ENCODE data around the gene CCDC196.
"Not testable (repeated sequence)": the region's sequence is repeated elsewhere in the genome, so short reads cannot be mapped to it uniquely, and the experiment has no call there.

The CCDC196 gene

DNA sequence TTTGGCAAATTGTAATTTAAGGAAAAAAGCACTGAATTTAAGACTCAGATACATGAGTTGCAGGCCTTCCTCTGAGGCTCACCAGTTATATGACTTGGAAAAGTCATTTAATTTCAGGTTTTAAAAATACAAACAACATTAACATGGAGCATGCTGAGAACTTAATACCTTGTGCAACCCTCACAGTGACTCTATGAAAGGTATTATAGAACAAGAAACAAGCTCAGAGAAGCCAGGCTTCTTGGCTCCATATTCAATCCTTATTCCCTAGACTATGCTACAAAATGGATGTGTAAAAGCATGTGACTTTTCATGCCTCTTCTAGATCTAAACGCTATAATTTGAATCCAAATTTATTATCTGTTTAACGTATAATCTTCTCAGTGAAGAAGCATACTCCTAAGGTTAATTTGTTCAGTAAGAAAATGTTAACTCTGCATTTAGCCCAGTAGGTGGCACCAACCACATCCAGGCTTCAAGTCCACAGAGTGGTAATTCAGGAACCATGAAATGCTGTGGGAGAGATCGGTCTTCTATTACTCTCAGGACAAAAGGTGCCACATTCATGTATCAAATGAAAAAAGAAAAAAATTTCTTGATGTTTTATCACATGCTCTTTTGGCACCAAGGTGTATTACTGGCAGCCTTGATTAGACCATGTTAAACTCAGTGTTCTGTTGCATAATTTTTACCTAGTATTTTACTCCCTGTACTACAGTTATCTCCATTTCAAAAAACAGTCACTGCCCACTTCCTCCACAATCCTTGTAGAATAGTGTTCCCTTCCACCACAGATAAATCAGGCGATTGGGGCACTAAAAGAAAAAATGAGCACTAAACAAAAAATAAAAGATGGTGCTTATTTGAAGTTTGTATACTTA is 9.3 kb downstream of the CCDC196 start:
- no peak for DNase-seq (ENCODE audit: low read depth)

DNA sequence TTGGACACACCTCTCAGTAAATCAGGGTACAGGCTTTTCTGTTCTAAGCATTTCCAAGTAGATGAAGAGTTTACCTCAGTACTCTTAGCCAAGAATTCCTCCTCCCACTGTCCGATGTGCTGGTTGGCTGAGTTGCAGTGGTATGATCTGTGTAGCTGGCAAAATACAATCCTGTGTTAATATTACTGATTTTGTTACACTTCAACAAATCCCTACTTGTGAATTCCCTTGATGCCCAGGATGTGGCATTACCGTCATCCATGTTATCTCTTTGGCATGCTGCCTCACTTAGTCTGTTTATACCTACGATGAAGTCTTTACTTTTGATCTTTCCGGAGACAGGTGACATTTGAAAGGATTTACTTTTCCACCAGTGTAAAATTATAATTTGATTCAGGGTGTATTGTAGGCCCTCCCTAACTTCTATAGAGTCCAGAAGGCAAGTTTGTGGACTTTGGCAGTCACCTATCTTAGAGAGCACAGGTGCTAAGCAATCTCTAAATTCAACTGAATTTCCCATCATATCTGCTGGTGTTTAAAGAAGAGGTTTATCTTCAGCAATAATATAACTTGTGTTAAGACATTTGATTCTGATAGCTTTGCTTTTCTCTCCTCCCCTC is 10.1 kb downstream of the CCDC196 start:
- DNase-seq (ENCODE audit: low read depth): no peak

DNA sequence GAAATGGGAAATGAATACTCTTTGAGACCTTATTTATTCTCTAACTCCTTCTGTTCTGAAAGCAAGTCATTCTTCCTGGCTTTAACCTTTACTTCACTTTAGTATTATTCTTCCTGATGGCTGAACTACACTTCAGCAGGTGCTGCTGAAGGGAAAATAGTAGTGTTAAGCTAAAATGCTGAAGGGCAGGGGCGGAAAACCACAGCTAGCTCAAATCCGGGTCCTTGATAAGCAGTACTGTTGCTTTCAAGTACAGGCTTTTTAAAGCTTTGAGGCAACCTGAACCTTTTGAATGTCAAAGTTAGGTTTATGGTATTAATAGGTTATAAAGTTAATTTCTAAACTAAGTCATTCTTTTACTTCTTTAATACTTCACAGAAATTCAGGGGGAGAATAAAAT is 10.7 kb downstream of the CCDC196 start:
- DNase-seq (ENCODE audit: low read depth): no peak

DNA sequence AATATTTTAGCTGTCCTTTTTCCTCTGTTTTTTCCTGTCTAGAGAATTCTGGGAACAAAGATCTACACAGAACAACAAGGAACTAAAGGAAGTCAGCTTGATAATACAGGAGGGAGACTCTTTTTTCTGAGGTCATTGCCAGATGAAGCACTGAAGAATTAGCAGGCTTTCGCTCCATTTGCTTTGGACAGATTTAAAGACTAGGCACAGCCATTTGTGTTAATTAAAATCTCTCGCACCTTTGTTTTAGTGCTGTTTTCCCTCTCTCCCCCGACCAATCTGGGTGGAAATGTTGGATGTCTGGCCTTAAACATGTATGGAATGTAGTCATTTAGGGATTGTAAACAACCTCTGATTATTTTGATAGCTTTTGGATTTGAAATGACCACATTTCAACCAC is 12.1 kb downstream of the CCDC196 start:
- DNase-seq (ENCODE audit: low read depth): no peak

DNA sequence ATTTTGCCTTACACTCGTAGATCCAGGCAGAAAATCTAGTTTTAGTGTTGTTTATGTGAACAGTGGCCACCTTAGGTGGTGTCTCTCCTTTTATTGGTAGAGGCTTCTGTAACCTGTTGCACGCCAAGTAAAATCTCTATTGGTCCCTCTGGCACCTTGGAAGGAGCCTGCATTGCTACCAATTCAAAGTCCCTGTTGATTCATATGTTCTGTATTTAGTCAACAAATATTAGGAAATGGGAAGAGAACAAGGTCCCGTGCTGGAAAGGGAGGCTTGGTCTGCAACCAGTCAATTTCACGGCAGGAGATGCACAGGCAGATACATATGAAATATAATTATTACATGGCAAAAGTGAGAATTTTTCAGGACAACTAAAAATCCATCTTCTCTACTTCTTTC is 15.4 kb downstream of the CCDC196 start:
- DNase-seq (ENCODE audit: low read depth): no peak

DNA sequence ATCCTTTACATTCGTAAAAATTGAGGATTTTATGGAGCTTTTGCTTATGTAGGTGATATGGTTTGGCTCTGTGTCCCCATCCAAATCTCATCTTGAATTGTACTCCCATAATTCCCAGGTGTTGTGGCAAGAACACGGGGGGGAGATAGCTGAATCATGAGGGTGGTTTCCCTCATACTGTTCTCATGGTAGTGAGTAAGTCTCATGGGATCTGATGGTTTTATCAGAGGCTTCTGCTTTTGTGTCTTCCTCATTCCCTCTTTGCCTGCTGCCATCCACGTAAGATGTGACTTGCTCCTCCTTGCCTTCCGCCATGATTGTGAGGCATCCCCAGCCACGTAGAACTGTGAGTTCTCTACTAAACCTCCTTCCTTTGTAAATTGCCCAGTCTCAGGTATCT is 16.7 kb downstream of the CCDC196 start:
- DNase-seq (ENCODE audit: low read depth): not testable (repeated sequence)

DNA sequence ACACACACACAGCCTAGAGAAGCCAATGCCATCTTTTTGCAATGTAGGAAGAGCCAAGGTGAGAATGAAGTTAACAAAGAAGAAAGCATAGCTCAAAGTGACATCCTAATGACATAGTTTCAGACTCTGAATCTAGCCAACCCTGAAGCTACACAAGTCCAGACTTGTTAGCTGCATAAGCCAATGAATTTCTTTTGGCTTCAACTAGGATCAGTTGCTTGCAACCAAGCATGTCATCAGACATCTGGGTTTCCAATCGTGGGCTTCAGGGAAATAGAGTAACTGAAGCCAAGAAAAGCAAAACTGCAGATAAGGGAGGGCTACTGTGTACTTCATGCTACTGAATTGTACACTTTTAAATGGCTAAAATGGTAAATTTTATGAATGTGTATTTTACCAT is 17.4 kb downstream of the CCDC196 start:
- DNase-seq (ENCODE audit: low read depth): no peak

DNA sequence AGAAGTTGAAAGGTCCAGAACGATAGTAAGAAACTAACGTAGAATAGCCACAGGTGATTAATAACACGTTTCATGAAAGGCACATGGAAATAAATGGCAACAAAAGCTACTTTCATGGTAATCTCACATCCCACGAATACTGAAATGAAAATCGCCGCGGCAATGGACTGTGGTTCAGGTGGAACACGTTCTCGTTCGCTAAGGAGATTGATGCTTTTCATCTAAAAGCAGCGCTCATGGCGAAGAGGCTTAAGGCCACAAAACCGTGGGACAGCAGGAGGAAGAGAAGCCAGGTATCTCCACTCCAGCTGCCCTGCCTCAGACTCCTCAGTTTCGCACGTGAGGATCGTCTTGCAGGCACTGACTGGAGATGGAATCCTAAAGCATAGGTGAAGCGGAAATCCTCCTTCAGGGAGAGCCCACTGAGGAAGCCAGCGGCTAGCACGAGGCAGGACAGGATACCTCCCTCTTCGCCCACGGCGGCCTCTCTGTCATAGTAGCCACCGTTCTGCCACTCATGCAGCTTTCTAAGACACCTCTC is 21.1 kb downstream of the CCDC196 start:
- DNase-seq (ENCODE audit: low read depth): no peak

DNA sequence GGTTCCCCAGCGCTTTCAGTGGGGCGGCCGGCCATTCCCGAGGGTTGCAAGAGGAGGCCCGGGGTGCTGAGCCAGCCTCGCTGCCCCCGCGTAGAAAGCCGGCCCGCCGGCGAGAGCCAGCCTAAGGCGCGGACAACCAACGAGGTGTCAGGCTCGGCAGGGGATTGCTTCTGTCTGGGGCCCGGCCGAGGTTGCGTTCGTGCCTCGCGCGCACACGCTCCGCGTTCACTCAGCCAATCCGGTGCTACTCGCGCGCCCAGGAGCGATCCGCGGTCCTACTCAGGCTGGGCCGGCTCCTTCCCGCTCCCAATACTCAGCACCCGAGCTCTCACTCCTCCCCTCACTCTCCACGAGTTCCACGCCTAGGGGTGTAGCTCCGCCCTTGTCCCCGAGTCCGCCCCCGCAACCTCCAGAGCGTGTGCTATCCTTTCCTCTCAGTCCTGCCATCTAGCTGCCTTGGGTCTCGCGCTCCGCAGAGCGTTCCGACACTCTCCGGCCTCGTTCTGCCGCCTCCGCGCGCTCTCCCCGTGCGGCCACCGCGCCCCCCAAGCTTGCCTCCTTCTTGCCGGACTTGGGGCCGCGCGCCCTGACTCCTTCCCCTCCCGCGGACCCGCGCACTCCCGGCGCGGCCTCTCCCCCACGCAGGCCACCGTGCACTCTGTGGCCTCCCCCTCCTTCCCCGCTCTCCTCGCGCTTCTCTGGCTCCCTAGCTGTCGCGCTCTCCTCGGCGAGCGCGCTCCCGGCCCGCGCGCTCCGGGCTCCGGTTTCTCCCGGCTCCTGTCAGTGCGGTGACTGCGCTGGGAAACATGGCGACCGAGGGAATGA is 21.8 kb downstream of the CCDC196 start, which contains the start of gene GPHN:
Gene GPHN, plus strand, starts transcription at position 426 of the 825 bp plus-strand sequence.
- DNase-seq (ENCODE audit: low read depth): peak; percentile 60

DNA sequence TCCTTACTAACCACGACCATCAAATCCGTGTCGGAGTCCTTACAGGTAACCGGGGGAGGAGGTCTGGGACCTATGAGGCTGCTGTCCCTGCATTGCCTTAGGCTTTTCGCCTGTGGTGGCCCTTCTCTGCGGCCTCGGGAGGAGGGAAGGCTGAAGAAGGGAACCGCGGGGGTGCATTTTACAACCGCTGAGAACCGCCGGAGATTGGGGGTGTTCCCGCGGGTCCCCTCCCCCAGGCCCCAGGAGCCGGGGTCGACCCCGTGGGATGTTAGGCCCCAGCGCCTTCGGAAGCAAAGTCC is 22.3 kb downstream of the CCDC196 start:
- DNase-seq (ENCODE audit: low read depth): no peak

DNA sequence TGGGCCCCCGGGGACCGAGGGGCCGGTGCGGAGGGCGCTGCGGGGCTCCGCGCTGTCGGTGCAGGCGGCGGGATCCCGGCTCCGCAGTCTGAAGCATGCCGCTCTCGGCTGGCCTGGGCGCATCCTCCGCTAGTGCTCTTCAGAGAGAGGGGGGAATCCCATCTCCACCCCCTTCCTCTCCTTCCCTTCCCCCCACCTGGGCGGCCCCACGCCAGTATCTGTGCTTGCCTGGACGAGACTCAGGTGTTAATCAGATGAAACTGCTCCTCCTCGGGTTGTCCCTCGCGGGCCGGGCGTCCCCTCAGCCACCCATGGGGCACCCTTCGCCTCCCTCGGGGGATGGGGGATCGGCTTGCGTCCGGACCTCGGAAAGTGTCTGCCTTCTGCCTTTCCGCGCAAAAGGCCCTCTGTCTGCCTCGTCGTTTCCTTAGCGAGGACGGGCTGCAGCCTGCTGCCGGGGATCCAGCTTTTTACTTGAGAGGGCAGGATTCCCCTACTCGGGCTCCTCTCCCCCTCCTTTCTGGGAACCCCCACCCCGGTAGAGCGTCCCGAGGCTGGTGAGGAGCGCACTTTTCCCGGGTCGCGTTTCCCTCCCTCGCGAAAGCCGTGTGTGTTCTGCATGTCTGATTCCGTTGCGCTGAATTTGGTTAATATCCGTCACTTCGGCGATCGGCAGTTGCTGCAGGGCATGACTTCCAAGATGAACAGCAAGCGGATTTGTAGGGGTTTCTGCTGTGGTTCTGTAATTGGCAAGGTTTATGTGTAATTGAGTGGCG is 22.9 kb downstream of the CCDC196 start:
- DNase-seq (ENCODE audit: low read depth): no peak

DNA sequence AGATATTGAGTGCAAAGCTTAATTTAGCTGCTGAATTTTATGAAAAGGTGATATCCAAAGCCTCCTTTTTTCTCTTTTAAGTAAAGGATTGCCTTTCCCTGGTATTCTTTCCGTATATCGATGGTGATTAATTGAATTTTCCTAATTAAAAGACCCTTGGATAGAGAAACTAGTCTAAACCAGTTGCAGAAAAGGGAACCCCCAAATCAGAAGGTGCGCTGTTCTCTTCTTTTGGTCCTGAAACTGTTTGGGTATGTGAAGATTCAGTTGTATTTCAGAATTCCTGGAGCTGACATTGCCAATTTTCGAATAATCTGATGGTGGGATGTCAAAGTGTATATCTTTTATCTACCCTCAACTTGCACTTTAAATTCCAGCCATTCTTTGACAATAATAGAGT is 23.7 kb downstream of the CCDC196 start:
- DNase-seq (ENCODE audit: low read depth): no peak

DNA sequence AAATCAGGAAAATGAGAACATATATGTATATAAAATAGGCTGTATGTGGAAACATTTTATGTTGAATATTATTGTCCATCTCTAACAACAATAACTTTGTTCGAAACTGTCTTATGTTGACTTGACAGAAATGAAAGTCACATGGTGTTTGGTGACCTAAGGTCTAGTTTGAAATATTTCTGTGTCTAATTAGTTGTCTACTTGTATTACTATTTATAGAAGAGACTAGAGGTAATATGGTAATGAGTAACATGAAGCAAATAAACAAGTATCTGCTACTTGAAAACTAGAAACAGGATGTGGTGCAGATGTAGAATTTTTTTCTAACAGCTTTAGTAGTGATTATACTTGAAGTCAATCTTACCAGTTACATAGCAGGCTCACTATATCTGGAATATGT is 25.7 kb downstream of the CCDC196 start:
- no peak for DNase-seq (ENCODE audit: low read depth)

DNA sequence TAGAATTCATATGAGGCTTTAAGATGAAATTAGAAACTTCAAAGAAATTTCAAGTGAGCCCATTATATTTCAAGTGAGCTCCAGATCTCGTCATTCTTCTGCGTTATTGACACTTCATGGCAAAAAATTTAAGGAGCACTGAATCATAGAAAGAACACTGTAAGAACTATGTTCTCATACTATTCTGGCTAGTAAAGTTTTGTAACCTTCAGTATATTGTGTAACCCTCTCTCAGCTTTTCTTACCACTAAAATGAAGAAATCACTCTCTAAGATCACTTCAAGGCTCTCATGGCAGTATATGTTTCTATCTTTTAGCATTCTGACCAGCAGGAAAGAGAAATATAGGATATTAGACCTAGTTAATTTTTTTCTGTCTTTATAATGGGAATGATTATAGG is 28.0 kb downstream of the CCDC196 start:
- DNase-seq (ENCODE audit: low read depth): no peak

DNA sequence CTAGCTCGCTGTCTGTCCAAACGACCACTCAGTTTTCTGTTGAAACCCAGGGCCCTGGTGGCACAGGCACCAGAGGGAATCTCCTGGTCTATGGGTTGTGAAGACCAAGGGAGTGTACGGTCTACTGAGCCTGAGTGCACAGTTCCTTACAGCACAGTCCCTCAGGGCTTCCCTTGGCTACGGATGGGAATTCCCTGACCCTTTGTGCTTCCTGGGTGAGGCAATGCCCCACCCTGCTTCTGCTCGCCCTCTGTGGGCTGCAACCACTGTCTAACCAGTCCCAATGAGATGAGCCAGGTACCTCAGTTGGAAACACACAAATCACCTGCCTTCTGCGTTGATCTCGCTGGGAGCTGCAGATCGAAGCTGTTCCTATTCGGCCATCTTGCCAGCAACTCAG is 44.4 kb downstream of the CCDC196 start:
- no peak for DNase-seq (ENCODE audit: low read depth)

DNA sequence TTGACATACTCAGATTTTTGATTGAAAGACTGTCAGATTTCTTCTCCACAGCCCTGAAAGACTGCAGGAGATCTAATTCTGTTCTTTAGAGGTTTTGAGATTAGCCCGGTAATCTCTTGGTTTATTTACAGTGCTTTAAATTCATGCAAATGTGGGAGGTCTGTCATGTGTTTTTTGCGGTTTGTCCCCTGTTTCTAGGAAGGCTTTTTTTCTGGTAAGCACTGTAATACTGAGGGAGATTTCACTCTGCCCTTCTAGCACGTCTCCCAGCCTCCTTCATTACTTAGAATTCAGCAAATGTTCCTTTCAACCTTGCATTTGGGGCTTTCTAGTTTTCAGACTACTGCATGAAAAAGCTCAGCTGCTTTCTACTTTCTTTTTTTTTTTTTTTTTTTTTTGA is 52.9 kb downstream of the CCDC196 start:
- no peak for DNase-seq (ENCODE audit: low read depth)

DNA sequence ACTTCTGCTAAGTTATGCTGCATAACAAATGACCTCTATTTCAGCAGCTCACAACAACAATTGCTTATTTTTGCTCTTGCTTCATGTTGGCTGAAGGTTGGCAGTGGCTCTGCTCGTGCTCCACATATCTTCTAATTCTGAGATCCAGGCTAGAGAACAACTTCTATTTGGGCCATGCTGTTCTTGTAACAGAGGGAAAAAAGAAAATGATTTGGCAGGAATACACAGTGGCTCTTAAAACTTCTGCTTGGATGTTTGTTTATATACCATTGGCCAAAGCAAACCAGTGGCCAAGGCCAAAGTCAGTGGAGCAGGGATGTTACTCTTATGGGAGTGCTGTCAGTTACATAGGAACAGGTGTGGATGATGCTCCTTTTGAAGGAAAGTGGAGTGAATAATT is 53.9 kb downstream of the CCDC196 start:
- no peak for DNase-seq (ENCODE audit: low read depth)

DNA sequence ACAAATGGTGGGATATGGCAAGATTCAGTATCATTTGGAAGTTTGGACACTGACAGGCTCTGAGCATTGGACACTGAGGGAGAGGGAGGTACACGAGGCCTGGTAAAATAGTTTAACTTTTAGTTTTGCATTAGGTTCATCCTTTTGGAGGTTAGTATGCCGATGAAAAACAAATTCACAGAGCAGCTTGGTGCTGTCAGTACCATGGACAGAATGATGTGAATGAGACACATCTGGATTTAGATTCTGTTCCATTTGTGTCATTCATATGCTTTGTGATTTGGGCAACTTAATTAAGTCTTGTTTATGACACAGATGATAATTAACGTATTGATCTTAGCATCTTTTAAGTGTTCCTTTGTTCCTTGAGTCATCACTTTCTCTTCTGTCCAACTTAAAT is 55.5 kb downstream of the CCDC196 start:
- DNase-seq (ENCODE audit: low read depth): no peak

DNA sequence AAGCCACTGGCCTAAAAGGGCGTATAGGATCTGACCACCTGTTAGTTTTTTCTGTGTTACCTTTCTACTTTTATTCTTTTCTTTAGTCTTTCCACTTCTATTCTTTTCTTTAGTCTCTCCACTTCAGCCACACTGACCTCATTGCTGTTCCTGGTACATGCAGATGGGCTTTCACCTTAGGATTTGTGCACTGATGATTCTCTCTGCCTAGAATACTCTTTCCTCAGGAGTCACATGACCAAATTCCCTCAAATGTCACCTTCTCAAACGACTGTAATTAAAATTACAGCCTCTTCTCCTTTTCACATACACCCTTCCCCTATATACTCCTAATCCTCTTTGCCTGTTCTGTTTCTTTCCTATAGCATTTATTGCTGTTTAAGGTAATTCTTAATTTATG is 57.8 kb downstream of the CCDC196 start:
- no peak for DNase-seq (ENCODE audit: low read depth)

DNA sequence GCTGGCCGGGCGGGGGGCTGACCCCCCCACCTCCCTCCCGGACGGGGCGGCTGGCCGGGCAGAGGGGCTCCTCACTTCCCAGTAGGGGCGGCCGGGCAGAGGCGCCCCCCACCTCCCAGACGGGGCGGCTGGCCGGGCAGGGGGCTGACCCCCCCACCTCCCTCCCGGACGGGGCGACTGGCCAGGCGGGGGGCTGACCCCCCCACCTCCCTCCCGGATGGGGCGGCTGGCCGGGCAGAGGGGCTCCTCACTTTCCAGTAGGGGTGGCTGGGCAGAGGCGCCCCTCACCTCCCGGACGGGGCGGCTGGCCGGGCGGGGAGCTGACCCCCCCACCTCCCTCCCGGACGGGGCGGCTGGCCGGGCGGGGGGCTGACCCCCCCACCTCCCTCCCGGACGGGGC is 59.0 kb downstream of the CCDC196 start:
- DNase-seq (ENCODE audit: low read depth): not testable (repeated sequence)

DNA sequence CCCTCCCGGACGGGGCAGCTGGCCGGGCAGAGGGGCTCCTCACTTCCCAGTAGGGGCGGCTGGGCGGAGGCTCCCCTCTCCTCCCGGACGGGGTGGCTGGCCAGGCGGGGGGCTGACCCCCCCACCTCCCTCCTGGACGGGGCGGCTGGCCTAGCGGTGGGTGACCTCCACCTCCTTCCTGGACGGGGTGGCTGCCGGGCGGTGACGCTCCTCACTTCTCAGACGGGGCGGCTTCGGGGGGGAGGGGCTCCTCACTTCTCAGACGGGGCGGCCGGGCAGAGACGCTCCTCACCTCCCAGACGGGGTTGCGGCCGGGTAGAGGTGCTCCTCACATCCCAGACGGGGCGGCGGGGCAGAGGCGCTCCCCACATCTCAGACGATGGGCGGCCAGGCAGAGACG is 59.6 kb downstream of the CCDC196 start:
- DNase-seq (ENCODE audit: low read depth): not testable (repeated sequence)
